ENCODE data around the gene OR2W1. TPM values are rescaled to one million over a fixed set of nuclear protein-coding genes. Genes with fewer than 3 reads are reported as not detected.

Gene OR2W1
- total RNA-seq, 1 donor from 2014 or later, result not detected

- POLR2A ChIA-PET, result no interaction called here
- Mint-ChIP-seq H3K4me3 (no peak overlapping the region), H3K27me3 (peaks cover 40% of the 10 kb centered on the region), H3K27ac (no peak overlapping the region), H3K9me3 (no peaks in the 10 kb centered on the region), H3K36me3 (ENCODE audit: low read depth) (no peaks in the 10 kb centered on the region), H3K4me1 (no peaks in the 10 kb centered on the region)
- DNase-seq, result no peak
- no peak for TF ChIP-seq CTCF (IDR thresholded peaks at IDR 0.05)
- intact Hi-C loops (cut with micrococcal nuclease), result no loop called here
- ATAC-seq (ENCODE audit: low read depth), result no peak
- CTCF ChIA-PET, result no interaction called here
These were observed 18.9 kb downstream of the OR2W1 start for GRCh38 chr6:29025927-29026585.

GRCh38 chr6:29021434-29021833 lies 23.5 kb downstream of the OR2W1 start:
- H3K4me1 Mint-ChIP-seq, result peaks cover 10% of the 10 kb centered on the region
- no peaks in the 10 kb centered on the region for H3K9me3 Mint-ChIP-seq
- no peak for ATAC-seq (ENCODE audit: low read depth)
- POLR2A ChIA-PET, result no interaction called here
- no peak for DNase-seq
- CTCF ChIA-PET, result interaction anchor here (5.4 kb wide), 1 partner anchor 184 kb away, joined by 32 read pairs; no protein-coding TSS in a partner anchor
- no peak overlapping the region for H3K4me3 Mint-ChIP-seq
- no peak overlapping the region for H3K27ac Mint-ChIP-seq
- no peaks in the 10 kb centered on the region for H3K36me3 Mint-ChIP-seq (ENCODE audit: low read depth)
- TF ChIP-seq CTCF (IDR thresholded peaks at IDR 0.05), result no peak
- intact Hi-C loops (cut with micrococcal nuclease), result no loop called here
- peaks cover 32% of the 10 kb centered on the region for H3K27me3 Mint-ChIP-seq

- Mint-ChIP-seq H3K4me3 (no peak overlapping the region), H3K27me3 (peaks cover 30% of the 10 kb centered on the region), H3K27ac (no peak overlapping the region), H3K4me1 (peaks cover 17% of the 10 kb centered on the region), H3K36me3 (ENCODE audit: low read depth) (no peaks in the 10 kb centered on the region), H3K9me3 (no peaks in the 10 kb centered on the region)
- ChIA-PET POLR2A (no interaction called here), CTCF (interaction anchor here (5.4 kb wide), 1 partner anchor 182 kb away, joined by 32 read pairs; no protein-coding TSS in a partner anchor)
- no peak for TF ChIP-seq CTCF (IDR thresholded peaks at IDR 0.05)
- intact Hi-C loops (cut with micrococcal nuclease), result loop anchor here (10.0 kb wide), 1 partner anchor 1125 kb away; a partner anchor contains a TSS
- DNase-seq (no peak), ATAC-seq (ENCODE audit: low read depth) (no peak)
These were observed 25.3 kb downstream of the OR2W1 start for GRCh38 chr6:29019629-29020028.

GRCh38 chr6:29017428-29017802 lies 27.6 kb downstream of the OR2W1 start:
- H3K36me3 Mint-ChIP-seq (ENCODE audit: low read depth), result no peaks in the 10 kb centered on the region
- POLR2A ChIA-PET, result no interaction called here
- CTCF ChIA-PET, result interaction anchor here (5.4 kb wide), 1 partner anchor 180 kb away, joined by 32 read pairs; no protein-coding TSS in a partner anchor
- DNase-seq (no peak), ATAC-seq (ENCODE audit: low read depth) (no peak)
- intact Hi-C loops (cut with micrococcal nuclease), result loop anchor here (1.0 to 10.0 kb wide), 9 partner anchors 37 to 1829 kb away; a partner anchor contains a TSS
- TF ChIP-seq CTCF (IDR thresholded peaks at IDR 0.05), result no peak
- H3K27me3 Mint-ChIP-seq, result peaks cover 37% of the 10 kb centered on the region
- H3K27ac Mint-ChIP-seq, result peak overlapping the region; percentile 41
- H3K9me3 Mint-ChIP-seq, result no peaks in the 10 kb centered on the region
- peak overlapping the region; percentile 80 for H3K4me3 Mint-ChIP-seq
- H3K4me1 Mint-ChIP-seq, result peaks cover 17% of the 10 kb centered on the region

- H3K4me1 Mint-ChIP-seq, result peaks cover 17% of the 10 kb centered on the region
- intact Hi-C loops (cut with micrococcal nuclease), result loop anchor here (1.0 to 10.0 kb wide), 10 partner anchors 36 to 1828 kb away; partner anchors contain the start of gene TRIM27
- H3K27me3 Mint-ChIP-seq, result peaks cover 31% of the 10 kb centered on the region
- H3K36me3 Mint-ChIP-seq (ENCODE audit: low read depth), result no peaks in the 10 kb centered on the region
- ATAC-seq (ENCODE audit: low read depth) (peak; percentile 85), DNase-seq (peak; percentile 63)
- ChIA-PET CTCF (interaction anchor here (1.0 to 5.4 kb wide), 10 partner anchors 121 to 349 kb away, joined by 3 to 78 read pairs (median 4); no protein-coding TSS in a partner anchor), POLR2A (interaction anchor here (0.6 to 1.1 kb wide), 2 partner anchors 121 to 179 kb away, joined by 3 read pairs; no protein-coding TSS in a partner anchor)
- peak overlapping the region; percentile 80 for H3K4me3 Mint-ChIP-seq
- peak; percentile 92 for TF ChIP-seq CTCF (IDR thresholded peaks at IDR 0.05)
- peak overlapping the region; percentile 41 for H3K27ac Mint-ChIP-seq
- no peaks in the 10 kb centered on the region for H3K9me3 Mint-ChIP-seq
These were observed 28.2 kb downstream of the OR2W1 start for GRCh38 chr6:29016559-29017427.
